ENCODE measurements around the gene LRRC71. TPM values are rescaled to one million over a fixed set of nuclear protein-coding genes. Genes with fewer than 3 reads are reported as not detected.

LRRC71 gene
- total and polyA plus RNA-seq, 2 donors from 2014 or later = 0.19 to 0.50 TPM

DNA sequence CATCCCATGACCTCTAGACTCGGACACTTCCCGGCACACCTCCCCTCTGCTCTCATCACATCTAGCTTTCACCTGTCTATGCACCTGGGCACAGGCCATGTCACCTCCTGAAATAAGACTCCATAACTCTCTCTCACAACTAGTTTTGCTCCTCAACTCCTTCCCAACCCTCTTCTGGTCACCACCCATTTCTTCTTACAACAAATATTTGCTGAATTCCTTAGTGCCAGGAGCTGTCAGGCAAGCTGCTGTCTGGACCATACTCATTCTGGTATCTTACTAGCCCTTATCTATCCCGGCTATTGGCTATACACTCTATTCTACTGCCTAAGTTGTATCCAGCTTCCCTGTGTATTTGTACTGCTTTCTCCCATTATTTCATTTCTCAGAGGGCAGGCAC lies 49.1 kb downstream of the LRRC71 start:
- FAIRE-seq (no peak), DNase-seq (no peak)
- intact Hi-C loops (cut with DNase I) = no loop called here
- Histone ChIP-seq H3K9me3 (ENCODE audit: control insufficient read depth in 2 of 3, insufficient read depth in 1 of 3, low read length in 3 of 3) (no peaks in the 10 kb centered on the region), H3K4me1 (ENCODE audit: control insufficient read depth in 2 of 3, insufficient read depth in 2 of 3, low read depth in 1 of 3, low read length in 3 of 3) (no peaks in the 10 kb centered on the region), H3K36me3 (ENCODE audit: control insufficient read depth in 2 of 3, insufficient read depth in 3 of 3, low read length in 3 of 3) (peaks cover 4 to 48% (median 22%) of the 10 kb centered on the region in 3 donors), H3K27ac (ENCODE audit: low read depth in 2 of 2, low read length in 2 of 2) (no peak overlapping the region), H3K9ac (ENCODE audit: low read length in 3 of 3) (no peak overlapping the region), H3K27me3 (ENCODE audit: control insufficient read depth, insufficient read depth, low read length) (no peaks in the 10 kb centered on the region), H3K4me3 (ENCODE audit: low read length in 3 of 3) (no peak overlapping the region)
- TF ChIP-seq, protein P1, sequence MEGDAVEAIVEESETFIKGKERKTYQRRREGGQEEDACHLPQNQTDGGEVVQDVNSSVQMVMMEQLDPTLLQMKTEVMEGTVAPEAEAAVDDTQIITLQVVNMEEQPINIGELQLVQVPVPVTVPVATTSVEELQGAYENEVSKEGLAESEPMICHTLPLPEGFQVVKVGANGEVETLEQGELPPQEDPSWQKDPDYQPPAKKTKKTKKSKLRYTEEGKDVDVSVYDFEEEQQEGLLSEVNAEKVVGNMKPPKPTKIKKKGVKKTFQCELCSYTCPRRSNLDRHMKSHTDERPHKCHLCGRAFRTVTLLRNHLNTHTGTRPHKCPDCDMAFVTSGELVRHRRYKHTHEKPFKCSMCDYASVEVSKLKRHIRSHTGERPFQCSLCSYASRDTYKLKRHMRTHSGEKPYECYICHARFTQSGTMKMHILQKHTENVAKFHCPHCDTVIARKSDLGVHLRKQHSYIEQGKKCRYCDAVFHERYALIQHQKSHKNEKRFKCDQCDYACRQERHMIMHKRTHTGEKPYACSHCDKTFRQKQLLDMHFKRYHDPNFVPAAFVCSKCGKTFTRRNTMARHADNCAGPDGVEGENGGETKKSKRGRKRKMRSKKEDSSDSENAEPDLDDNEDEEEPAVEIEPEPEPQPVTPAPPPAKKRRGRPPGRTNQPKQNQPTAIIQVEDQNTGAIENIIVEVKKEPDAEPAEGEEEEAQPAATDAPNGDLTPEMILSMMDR (IDR thresholded peaks at IDR 0.05; ENCODE audit: borderline replicate concordance, extremely low read depth, insufficient read depth) = no peak

DNA sequence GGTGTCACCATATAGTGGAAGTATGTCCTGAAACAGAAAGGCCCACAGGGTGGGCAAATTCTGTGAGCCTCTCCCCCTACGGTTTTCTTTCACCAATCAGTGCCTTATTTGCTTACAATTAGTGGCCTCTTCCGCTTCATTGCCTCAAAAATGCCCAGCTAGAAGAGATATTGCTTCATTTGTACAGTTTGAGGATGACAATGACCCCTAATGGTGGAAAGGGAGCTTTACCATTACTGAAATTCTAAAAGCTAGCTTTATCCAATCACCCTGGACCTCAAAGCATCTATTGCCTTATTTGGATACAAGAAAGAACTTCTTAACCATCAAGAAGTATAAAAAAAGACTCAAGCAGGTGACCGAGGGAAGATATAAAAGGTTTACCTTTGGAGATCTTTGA lies 49.6 kb downstream of the LRRC71 start:
- Histone ChIP-seq H3K27me3 (ENCODE audit: control insufficient read depth, insufficient read depth, low read length) (no peaks in the 10 kb centered on the region), H3K36me3 (ENCODE audit: control insufficient read depth in 2 of 3, insufficient read depth in 3 of 3, low read length in 3 of 3) (peaks cover 6 to 54% (median 22%) of the 10 kb centered on the region in 3 donors), H3K27ac (ENCODE audit: low read depth in 2 of 2, low read length in 2 of 2) (no peak overlapping the region), H3K4me1 (ENCODE audit: control insufficient read depth in 2 of 3, insufficient read depth in 2 of 3, low read depth in 1 of 3, low read length in 3 of 3) (no peaks in the 10 kb centered on the region), H3K9me3 (ENCODE audit: control insufficient read depth in 2 of 3, insufficient read depth in 1 of 3, low read length in 3 of 3) (no peaks in the 10 kb centered on the region), H3K9ac (ENCODE audit: low read length in 3 of 3) (no peak overlapping the region), H3K4me3 (ENCODE audit: low read length in 3 of 3) (no peak overlapping the region)
- intact Hi-C loops (cut with DNase I) = no loop called here
- TF ChIP-seq, protein P1 (IDR thresholded peaks at IDR 0.05; ENCODE audit: borderline replicate concordance, extremely low read depth, insufficient read depth) = no peak
- DNase-seq = peak in 1 of 5 donors; percentile 7
- FAIRE-seq = no peak

DNA sequence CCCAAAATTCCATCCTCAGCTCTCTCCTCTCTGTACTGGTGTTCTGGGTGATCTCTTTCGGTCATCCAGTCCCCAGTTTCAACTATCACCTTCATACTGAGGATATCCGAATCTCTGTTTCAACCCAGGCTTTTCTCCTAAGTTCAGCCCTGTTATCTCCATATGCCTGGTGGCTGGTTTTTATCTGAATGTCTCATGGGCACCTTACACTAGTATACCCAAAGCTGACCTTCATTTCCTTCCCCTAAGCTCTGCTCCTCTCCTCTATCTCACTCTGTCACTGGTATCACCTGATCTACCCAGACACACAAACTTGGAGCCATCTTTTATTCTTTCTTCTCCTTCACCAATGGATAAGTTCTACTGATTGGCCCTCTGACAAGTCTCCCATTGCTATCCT lies 53.0 kb downstream of the LRRC71 start:
- no peak for FAIRE-seq
- H3K9me3 ChIP-seq (ENCODE audit: control insufficient read depth in 2 of 3, insufficient read depth in 1 of 3, low read length in 3 of 3) = no peaks in the 10 kb centered on the region
- H3K27ac ChIP-seq (ENCODE audit: low read depth in 2 of 2, low read length in 2 of 2) = no peak overlapping the region
- intact Hi-C loops (cut with DNase I) = no loop called here
- no peak overlapping the region for H3K4me3 ChIP-seq (ENCODE audit: low read length in 3 of 3)
- no peak for DNase-seq
- H3K9ac ChIP-seq (ENCODE audit: low read length in 3 of 3) = no peak overlapping the region
- TF ChIP-seq, protein P1 (IDR thresholded peaks at IDR 0.05; ENCODE audit: borderline replicate concordance, extremely low read depth, insufficient read depth) = no peak
- no peaks in the 10 kb centered on the region for H3K27me3 ChIP-seq (ENCODE audit: control insufficient read depth, insufficient read depth, low read length)
- no peaks in the 10 kb centered on the region for H3K4me1 ChIP-seq (ENCODE audit: control insufficient read depth in 2 of 3, insufficient read depth in 2 of 3, low read depth in 1 of 3, low read length in 3 of 3)
- peaks cover 12 to 52% (median 28%) of the 10 kb centered on the region in 3 donors for H3K36me3 ChIP-seq (ENCODE audit: control insufficient read depth in 2 of 3, insufficient read depth in 3 of 3, low read length in 3 of 3)

DNA sequence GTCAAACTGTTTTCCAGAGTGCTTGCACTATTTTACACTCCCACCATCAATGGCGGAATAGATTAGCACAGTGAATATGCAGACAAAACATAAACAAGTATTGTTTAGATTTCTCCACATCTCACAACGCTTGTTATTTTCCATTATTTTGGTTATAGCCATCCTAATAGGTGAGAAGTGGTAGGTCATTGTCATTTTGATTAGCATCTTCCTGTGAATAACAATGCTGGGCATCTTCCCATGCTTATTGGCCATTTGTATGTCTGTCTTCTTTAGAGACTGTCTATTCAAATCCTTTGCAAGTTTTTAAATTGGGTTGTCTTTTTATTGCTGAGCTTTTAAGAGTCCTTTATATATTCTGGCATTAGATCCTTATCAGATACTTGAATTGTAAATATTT lies 54.7 kb downstream of the LRRC71 start:
- no peaks in the 10 kb centered on the region for H3K4me1 ChIP-seq (ENCODE audit: control insufficient read depth in 2 of 3, insufficient read depth in 2 of 3, low read depth in 1 of 3, low read length in 3 of 3)
- no peak overlapping the region for H3K4me3 ChIP-seq (ENCODE audit: low read length in 3 of 3)
- peaks cover 12 to 50% (median 24%) of the 10 kb centered on the region in 3 donors for H3K36me3 ChIP-seq (ENCODE audit: control insufficient read depth in 2 of 3, insufficient read depth in 3 of 3, low read length in 3 of 3)
- no peak for DNase-seq
- no peaks in the 10 kb centered on the region for H3K27me3 ChIP-seq (ENCODE audit: control insufficient read depth, insufficient read depth, low read length)
- no peak overlapping the region for H3K9ac ChIP-seq (ENCODE audit: low read length in 3 of 3)
- TF ChIP-seq, protein P1 (IDR thresholded peaks at IDR 0.05; ENCODE audit: borderline replicate concordance, extremely low read depth, insufficient read depth) = no peak
- intact Hi-C loops (cut with DNase I) = no loop called here
- H3K27ac ChIP-seq (ENCODE audit: low read depth in 2 of 2, low read length in 2 of 2) = no peak overlapping the region
- no peaks in the 10 kb centered on the region for H3K9me3 ChIP-seq (ENCODE audit: control insufficient read depth in 2 of 3, insufficient read depth in 1 of 3, low read length in 3 of 3)
- no peak for FAIRE-seq
